ENCODE measurements around the gene TNS1.
"Not testable (repeated sequence)": the region's sequence is repeated elsewhere in the genome, so short reads cannot be mapped to it uniquely, and the experiment has no call there.

TNS1 gene

GRCh38 chr2:218002845-218003180 is at the start of gene TNS1:
Gene TNS1, minus strand, starts transcription at chr2:218002995. Its CDS starts 123 bp downstream, at chr2:218002872.
- no peak for DNase-seq (ENCODE audit: low read depth)
- no peak for TF ChIP-seq CTCF (IDR thresholded peaks at IDR 0.05; ENCODE audit: insufficient read depth, low read depth, low read length, missing control alignments)
- no peak within 1 kb of the TSS for H3K4me3 ChIP-seq (ENCODE audit: low read depth, low read length)

- no peak for TF ChIP-seq CTCF (IDR thresholded peaks at IDR 0.05; ENCODE audit: insufficient read depth, low read depth, low read length, missing control alignments)
- H3K4me3 ChIP-seq (ENCODE audit: low read depth, low read length), result no peak overlapping the region
- no peak for DNase-seq (ENCODE audit: low read depth)
These were observed 49.1 kb upstream of the TNS1 start for GRCh38 chr2:218051903-218052302.

- no peak for TF ChIP-seq CTCF (IDR thresholded peaks at IDR 0.05; ENCODE audit: insufficient read depth, low read depth, low read length, missing control alignments)
- no peak for DNase-seq (ENCODE audit: low read depth)
- no peak overlapping the region for H3K4me3 ChIP-seq (ENCODE audit: low read depth, low read length)
These were observed 44.9 kb upstream of the TNS1 start for GRCh38 chr2:218047536-218048225.

- TF ChIP-seq CTCF (IDR thresholded peaks at IDR 0.05; ENCODE audit: insufficient read depth, low read depth, low read length, missing control alignments), result no peak
- peak overlapping the region; percentile 26; the same call in 1 of the 2 replicates for H3K4me3 ChIP-seq (ENCODE audit: low read depth, low read length)
- DNase-seq (ENCODE audit: low read depth), result peak; percentile 77
These were observed 43.4 kb upstream of the TNS1 start for GRCh38 chr2:218046238-218046637.

GRCh38 chr2:218044599-218044998 is 41.8 kb upstream of the TNS1 start:
- not testable (repeated sequence) for H3K4me3 ChIP-seq (ENCODE audit: low read depth, low read length); DNase-seq (ENCODE audit: low read depth)

- no peak for DNase-seq (ENCODE audit: low read depth)
- no peak for TF ChIP-seq CTCF (IDR thresholded peaks at IDR 0.05; ENCODE audit: insufficient read depth, low read depth, low read length, missing control alignments)
- no peak overlapping the region for H3K4me3 ChIP-seq (ENCODE audit: low read depth, low read length)
These were observed 40.9 kb upstream of the TNS1 start for GRCh38 chr2:218043701-218044109.

GRCh38 chr2:218043100-218043499 is 40.3 kb upstream of the TNS1 start:
- TF ChIP-seq CTCF (IDR thresholded peaks at IDR 0.05; ENCODE audit: insufficient read depth, low read depth, low read length, missing control alignments), result no peak
- no peak overlapping the region for H3K4me3 ChIP-seq (ENCODE audit: low read depth, low read length)
- no peak for DNase-seq (ENCODE audit: low read depth)

Measured in GM12865 (cell line).